ENCODE measurements around the gene ZNF436. TPM values are rescaled to one million over a fixed set of nuclear protein-coding genes. Genes with fewer than 3 reads are reported as not detected.

ZNF436 gene
- total RNA-seq, 2 experiments from 2014 or later: 3.7 to 4.0 TPM

DNA sequence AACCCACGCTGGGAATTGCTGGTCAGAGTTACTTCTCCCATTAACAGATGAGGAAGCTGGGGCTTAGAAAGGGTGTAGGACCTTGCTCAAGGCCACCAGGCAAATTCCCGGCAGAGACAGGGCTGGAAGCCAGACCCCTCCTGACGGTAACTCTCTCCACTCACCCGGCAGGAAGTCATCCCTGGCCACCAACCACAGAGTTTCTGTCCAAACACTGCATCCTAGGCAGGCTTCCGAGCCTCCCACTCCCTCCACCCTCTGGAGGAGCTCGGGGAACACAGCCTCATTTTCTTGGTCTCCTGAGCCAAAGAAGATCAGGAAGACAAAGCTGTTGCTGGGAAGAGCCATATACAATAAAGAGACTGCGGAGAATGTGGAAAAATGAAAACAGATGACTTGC, 25.0 kb upstream of the ZNF436 start:
- ChIA-PET CTCF (interaction anchor here (1.9 kb wide), 1 partner anchor 9 kb away, joined by 6 read pairs; no protein-coding TSS in a partner anchor), POLR2A (no interaction called here)
- Histone ChIP-seq H3K27ac (ENCODE audit: low read depth in 1 of 2, low read length in 2 of 2) (no peak overlapping the region), H3K36me3 (ENCODE audit: insufficient read depth, low read length) (no peaks in the 10 kb centered on the region), H3K9me3 (ENCODE audit: control insufficient read depth in 1 of 2, insufficient read depth in 1 of 2, low read length in 2 of 2) (no peaks in the 10 kb centered on the region), H3K27me3 (ENCODE audit: control insufficient read depth in 1 of 2, insufficient read depth in 2 of 2, low read length in 2 of 2) (no peaks in the 10 kb centered on the region), H3K4me1 (ENCODE audit: insufficient read depth, low read length) (no peaks in the 10 kb centered on the region), H3K4me3 (ENCODE audit: low read length) (no peak overlapping the region)
- intact Hi-C loops (cut with DNase I, micrococcal nuclease): no loop called here
- H3K27ac Mint-ChIP-seq: no peak overlapping the region
- H3K4me1 Mint-ChIP-seq (ENCODE audit: low read depth): no peaks in the 10 kb centered on the region
- H3K36me3 Mint-ChIP-seq (ENCODE audit: low read depth): peaks cover 47% of the 10 kb centered on the region
- H3K27me3 Mint-ChIP-seq: no peaks in the 10 kb centered on the region
- DNase-seq: no peak
- no peak for ATAC-seq (ENCODE audit: poor library complexity)
- no peaks in the 10 kb centered on the region for H3K9me3 Mint-ChIP-seq
- no peak overlapping the region for H3K4me3 Mint-ChIP-seq
- no peak for TF ChIP-seq CTCF (IDR thresholded peaks at IDR 0.05)

DNA sequence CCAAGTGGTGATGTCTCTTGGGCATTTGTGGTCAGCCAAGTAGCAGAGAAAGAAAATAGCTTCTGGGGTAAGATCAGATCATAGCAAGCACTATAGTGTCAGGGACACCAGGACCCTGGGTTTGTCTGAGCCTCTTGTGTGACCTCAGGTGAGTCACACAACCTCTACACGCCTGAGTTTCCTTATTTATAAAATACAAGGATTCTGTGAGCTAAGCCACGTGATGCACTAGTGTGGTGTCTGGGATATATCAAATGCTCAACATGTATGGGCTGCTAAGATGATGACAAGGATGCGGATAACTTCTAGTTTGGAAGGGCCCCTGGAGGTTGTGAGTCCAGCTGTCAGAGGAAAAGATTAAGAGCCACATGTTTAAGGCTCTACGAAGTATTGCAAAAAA, 24.5 kb upstream of the ZNF436 start:
- Mint-ChIP-seq H3K27me3 (no peaks in the 10 kb centered on the region), H3K27ac (no peak overlapping the region), H3K4me1 (ENCODE audit: low read depth) (no peaks in the 10 kb centered on the region), H3K4me3 (no peak overlapping the region), H3K36me3 (ENCODE audit: low read depth) (peaks cover 47% of the 10 kb centered on the region), H3K9me3 (no peaks in the 10 kb centered on the region)
- Histone ChIP-seq H3K27me3 (ENCODE audit: control insufficient read depth in 1 of 2, insufficient read depth in 2 of 2, low read length in 2 of 2) (no peaks in the 10 kb centered on the region), H3K36me3 (ENCODE audit: insufficient read depth, low read length) (no peaks in the 10 kb centered on the region), H3K4me3 (ENCODE audit: low read length) (no peak overlapping the region), H3K9me3 (ENCODE audit: control insufficient read depth in 1 of 2, insufficient read depth in 1 of 2, low read length in 2 of 2) (no peaks in the 10 kb centered on the region), H3K27ac (ENCODE audit: low read depth in 1 of 2, low read length in 2 of 2) (no peak overlapping the region), H3K4me1 (ENCODE audit: insufficient read depth, low read length) (no peaks in the 10 kb centered on the region)
- POLR2A ChIA-PET: no interaction called here
- TF ChIP-seq CTCF (IDR thresholded peaks at IDR 0.05): no peak
- DNase-seq (no peak), ATAC-seq (ENCODE audit: poor library complexity) (no peak)
- intact Hi-C loops (cut with DNase I, micrococcal nuclease): no loop called here
- CTCF ChIA-PET: interaction anchor here (1.9 kb wide), 1 partner anchor 10 kb away, joined by 6 read pairs; no protein-coding TSS in a partner anchor

DNA sequence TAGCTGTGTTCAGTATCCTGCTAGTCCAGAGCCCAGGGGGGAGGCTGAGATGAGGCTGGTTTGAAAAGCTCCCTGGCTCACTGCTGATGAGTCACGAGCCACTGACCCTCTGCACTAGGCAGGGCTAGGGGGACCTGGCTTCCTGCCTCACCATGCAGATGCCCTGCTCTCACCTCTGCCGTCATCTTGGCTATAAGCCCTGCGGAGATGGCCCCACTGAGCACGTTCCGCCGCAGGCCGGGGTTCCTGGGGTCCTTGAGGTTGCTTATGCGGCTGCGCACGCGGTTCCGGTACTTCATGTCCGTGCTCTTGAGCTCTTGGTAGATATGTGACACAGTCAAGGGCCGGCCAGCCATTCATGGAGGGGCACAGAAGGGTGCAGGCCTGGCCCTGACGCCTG, 24.1 kb upstream of the ZNF436 start:
- no peaks in the 10 kb centered on the region for H3K36me3 ChIP-seq (ENCODE audit: insufficient read depth, low read length)
- no peaks in the 10 kb centered on the region for H3K9me3 ChIP-seq (ENCODE audit: control insufficient read depth in 1 of 2, insufficient read depth in 1 of 2, low read length in 2 of 2)
- no peak overlapping the region for H3K4me3 ChIP-seq (ENCODE audit: low read length)
- Mint-ChIP-seq H3K9me3 (no peaks in the 10 kb centered on the region), H3K4me3 (no peak overlapping the region), H3K27ac (no peak overlapping the region), H3K36me3 (ENCODE audit: low read depth) (peaks cover 47% of the 10 kb centered on the region), H3K27me3 (no peaks in the 10 kb centered on the region), H3K4me1 (ENCODE audit: low read depth) (no peaks in the 10 kb centered on the region)
- no peak for ATAC-seq (ENCODE audit: poor library complexity)
- H3K27me3 ChIP-seq (ENCODE audit: control insufficient read depth in 1 of 2, insufficient read depth in 2 of 2, low read length in 2 of 2): no peaks in the 10 kb centered on the region
- DNase-seq: no peak
- intact Hi-C loops (cut with DNase I, micrococcal nuclease): no loop called here
- H3K4me1 ChIP-seq (ENCODE audit: insufficient read depth, low read length): no peaks in the 10 kb centered on the region
- ChIA-PET CTCF (interaction anchor here (1.9 kb wide), 1 partner anchor 10 kb away, joined by 6 read pairs; no protein-coding TSS in a partner anchor), POLR2A (no interaction called here)
- no peak for TF ChIP-seq CTCF (IDR thresholded peaks at IDR 0.05)
- H3K27ac ChIP-seq (ENCODE audit: low read depth in 1 of 2, low read length in 2 of 2): no peak overlapping the region

Data from CD4-positive, alpha-beta T cell (primary cell).